NCI-H446 (cell line): ENCODE results near the gene GUCY1A1.

Source experiments
- DNase-seq, 2 experiments: peaks; one replicate each; lab custom pipeline; 2025; lab: John Stamatoyannopoulos, UW

GUCY1A1 gene

GRCh38 chr4:155692361-155692760 is 25.7 kb downstream of the GUCY1A1 start:
- DNase-seq, result no peak

- no peak for DNase-seq
These were observed 26.5 kb downstream of the GUCY1A1 start for GRCh38 chr4:155693015-155693663.

- DNase-seq, result peak in 1 of 2 experiments; percentile 8
These were observed 27.6 kb downstream of the GUCY1A1 start for GRCh38 chr4:155694100-155694785.

GRCh38 chr4:155696226-155696625 is 29.6 kb downstream of the GUCY1A1 start:
- no peak for DNase-seq

GRCh38 chr4:155696726-155697125 is 30.1 kb downstream of the GUCY1A1 start:
- DNase-seq, result no peak

- DNase-seq, result no peak
These were observed 35.2 kb downstream of the GUCY1A1 start for GRCh38 chr4:155701827-155702226.

GRCh38 chr4:155703486-155704247 is 37.0 kb downstream of the GUCY1A1 start:
- DNase-seq, result no peak

- DNase-seq, result no peak
These were observed 38.3 kb downstream of the GUCY1A1 start for GRCh38 chr4:155704841-155705404.

GRCh38 chr4:155705664-155706063 is 39.0 kb downstream of the GUCY1A1 start:
- no peak for DNase-seq

GRCh38 chr4:155706147-155706546 is 39.5 kb downstream of the GUCY1A1 start:
- no peak for DNase-seq

GRCh38 chr4:155707251-155707650 is 40.6 kb downstream of the GUCY1A1 start:
- DNase-seq, result no peak

GRCh38 chr4:155708782-155709181 is 42.1 kb downstream of the GUCY1A1 start:
- no peak for DNase-seq

GRCh38 chr4:155709918-155710317 is 43.3 kb downstream of the GUCY1A1 start:
- DNase-seq, result no peak

- no peak for DNase-seq
These were observed 44.9 kb downstream of the GUCY1A1 start for GRCh38 chr4:155711556-155711955.

GRCh38 chr4:155712846-155713245 is 46.2 kb downstream of the GUCY1A1 start:
- no peak for DNase-seq

GRCh38 chr4:155713911-155714310 is 47.3 kb downstream of the GUCY1A1 start:
- DNase-seq, result no peak

GRCh38 chr4:155722336-155722735 is 55.7 kb downstream of the GUCY1A1 start:
- DNase-seq, result no peak

- no peak for DNase-seq
These were observed 56.3 kb downstream of the GUCY1A1 start for GRCh38 chr4:155722816-155723499.

- DNase-seq, result no peak
These were observed 58.1 kb downstream of the GUCY1A1 start for GRCh38 chr4:155724731-155725130.

GRCh38 chr4:155734065-155734464 is 67.4 kb downstream of the GUCY1A1 start:
- DNase-seq, result peak; percentile 7 to 62

- no peak for DNase-seq
These were observed 68.3 kb downstream of the GUCY1A1 start for GRCh38 chr4:155734951-155735350.

- DNase-seq, result peak; percentile 2 to 33
These were observed 68.8 kb downstream of the GUCY1A1 start for GRCh38 chr4:155735496-155735895.
